Activated T-cell treated with anti-CD3 and anti-CD28 coated beads, Interleukin-2, amount 50 U/mL, for 72 hours (primary cell): Measurements from ENCODE around the gene CDKN2B-AS1. TPM values are rescaled to one million over a fixed set of nuclear protein-coding genes. Genes with fewer than 3 reads are reported as not detected.
A peak's percentile ranks its signal among the peaks of the same experiment; 100 is the strongest.

ENCODE experiments used
- ATAC-seq, 2 donors: fragments of 150-1000 bp; cut with Tn5 transposase; replicated peaks in 1 of 2; 2 replicates each; pipeline ENCODE4 v1.10.0; 2021; ENCODE audit warnings: moderate library complexity in 2 of 2, mild to moderate bottlenecking in 1 of 2
- DNase-seq, 2 donors: peaks; one replicate each; pipeline ENCODE4 v3.0.0; 2021 to 2022; ENCODE audit warnings: mixed read lengths in 1 of 2
- H3K27ac Mint-ChIP-seq: one replicate; pipeline ENCODE4 v1.8.0; 2022; ENCODE audit warnings: mild to moderate bottlenecking, moderate library complexity, mixed read lengths
- H3K27me3 Mint-ChIP-seq: one replicate; pipeline ENCODE4 v1.8.0; 2022; ENCODE audit warnings: low read depth, mixed read lengths
- H3K36me3 Mint-ChIP-seq, 2 donors: one replicate each; pipeline ENCODE4 v1.8.0; 2022; ENCODE audit warnings: mixed read lengths in 2 of 2, mild to moderate bottlenecking in 1 of 2; ENCODE audit not compliant: insufficient read depth in 2 of 2
- H3K4me1 Mint-ChIP-seq: one replicate; pipeline ENCODE4 v1.8.0; 2022; ENCODE audit warnings: low read depth, mixed read lengths
- H3K4me3 Mint-ChIP-seq, 2 donors: one replicate each; pipeline ENCODE4 v1.8.0; 2022; ENCODE audit warnings: mild to moderate bottlenecking in 2 of 2, mixed read lengths in 2 of 2, moderate library complexity in 2 of 2
- H3K9me3 Mint-ChIP-seq, 2 donors: one replicate each; pipeline ENCODE4 v1.8.0; 2022; ENCODE audit warnings: mixed read lengths in 2 of 2
- total RNA-seq, 2 donors: library from RNA; stranded (reverse); gene quantifications; one replicate each; pipeline ENCODE4 v1.2.3, GENCODE V29; 2022

Gene CDKN2B-AS1
- total RNA-seq, 2 donors from 2014 or later, result 0.70 to 1.0 TPM

DNA sequence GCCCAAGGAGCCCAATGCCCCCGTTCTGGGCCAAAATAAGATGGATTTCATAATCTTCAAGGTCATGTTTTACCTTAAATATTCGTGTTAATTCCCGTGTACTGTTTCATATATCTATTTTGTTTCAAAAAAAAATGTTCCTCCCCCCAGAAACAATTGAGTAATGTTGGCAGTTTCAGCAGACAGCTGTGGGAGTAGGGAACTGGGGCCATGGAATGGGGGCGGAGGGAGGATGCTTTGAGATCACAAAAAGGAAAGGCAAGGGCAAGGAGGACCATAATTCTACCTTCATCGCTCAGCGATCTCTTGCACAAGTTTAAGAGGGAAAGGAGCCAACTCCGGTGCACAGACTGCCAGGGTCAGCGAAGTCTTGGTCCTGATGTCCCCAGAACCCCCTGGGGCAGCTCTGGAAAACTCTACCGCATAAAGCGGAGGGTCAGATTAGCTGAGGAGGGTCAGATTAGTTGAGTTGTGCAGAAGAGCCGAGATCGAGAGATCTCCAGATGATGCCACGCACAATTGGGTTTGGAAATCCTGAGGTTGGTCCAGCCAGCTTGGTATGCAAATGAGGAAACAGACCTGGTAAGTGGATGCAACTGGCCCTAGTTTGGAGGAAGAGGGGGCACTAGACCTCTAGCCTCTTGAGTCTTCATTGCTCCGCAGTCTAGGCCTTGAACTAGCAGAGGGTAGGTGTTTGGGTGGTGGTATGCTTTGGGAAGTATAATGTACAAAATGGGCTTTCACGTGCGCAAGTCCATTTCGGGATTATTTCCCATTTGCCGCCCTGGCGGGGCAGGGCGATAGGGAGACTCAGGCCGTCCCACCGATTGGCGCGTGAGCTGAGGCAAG, 24.4 kb upstream of the CDKN2B-AS1 start:
- H3K4me1 Mint-ChIP-seq, result peaks cover 56% of the 10 kb centered on the region
- H3K36me3 Mint-ChIP-seq, result peaks cover 8 to 9% of the 10 kb centered on the region in 2 donors
- DNase-seq (no peak), ATAC-seq (no peak)
- H3K27me3 Mint-ChIP-seq, result peaks cover 100% of the 10 kb centered on the region
- H3K9me3 Mint-ChIP-seq, result peaks cover 0 to 2% of the 10 kb centered on the region in 2 donors
- peak overlapping the region in 1 of 2 donors; percentile 37 for H3K4me3 Mint-ChIP-seq
- H3K27ac Mint-ChIP-seq, result no peak overlapping the region

GRCh38 chr9:21970800-21971640, 23.6 kb upstream of the CDKN2B-AS1 start:
- Mint-ChIP-seq H3K36me3 (peaks cover 8 to 9% of the 10 kb centered on the region in 2 donors), H3K4me3 (no peak overlapping the region), H3K27ac (no peak overlapping the region)

DNA sequence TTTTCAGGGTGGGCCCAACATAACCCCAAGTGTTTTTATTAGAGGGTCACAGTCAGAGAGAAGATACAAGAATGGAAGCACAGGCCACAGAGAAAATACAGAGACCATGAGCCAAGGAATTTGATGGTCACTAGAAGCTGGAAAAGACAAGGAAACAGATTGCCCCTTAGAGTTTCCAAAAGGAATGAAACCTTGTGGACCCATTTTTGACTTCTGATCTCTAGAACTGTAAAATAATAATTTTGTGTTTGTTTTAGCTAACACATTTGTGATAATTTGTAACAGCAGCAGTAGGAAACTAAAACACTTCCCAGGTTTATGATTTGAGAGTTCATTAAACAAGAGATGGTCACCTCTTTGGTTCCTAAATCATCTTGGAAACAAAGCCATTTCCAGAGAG, 22.2 kb upstream of the CDKN2B-AS1 start:
- H3K4me1 Mint-ChIP-seq, result peaks cover 51% of the 10 kb centered on the region

More at GRCh38 chr9:21970800-21971640, 23.6 kb upstream of the CDKN2B-AS1 start:
- ATAC-seq, result no peak
- no peak for DNase-seq
- peaks cover 0 to 2% of the 10 kb centered on the region in 2 donors for H3K9me3 Mint-ChIP-seq
- peaks cover 53% of the 10 kb centered on the region for H3K4me1 Mint-ChIP-seq
- peaks cover 100% of the 10 kb centered on the region for H3K27me3 Mint-ChIP-seq

DNA sequence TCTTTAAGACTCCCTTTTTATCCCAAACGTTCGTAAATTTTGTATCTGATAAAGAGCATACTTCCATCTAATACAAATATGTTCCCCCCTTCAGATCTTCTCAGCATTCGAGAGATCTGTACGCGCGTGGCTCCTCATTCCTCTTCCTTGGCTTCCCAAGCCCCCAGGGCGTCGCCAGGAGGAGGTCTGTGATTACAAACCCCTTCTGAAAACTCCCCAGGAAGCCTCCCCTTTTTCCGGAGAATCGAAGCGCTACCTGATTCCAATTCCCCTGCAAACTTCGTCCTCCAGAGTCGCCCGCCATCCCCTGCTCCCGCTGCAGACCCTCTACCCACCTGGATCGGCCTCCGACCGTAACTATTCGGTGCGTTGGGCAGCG, 20.3 kb upstream of the CDKN2B-AS1 start:
- ATAC-seq, result no peak
- no peak for DNase-seq
- Mint-ChIP-seq H3K36me3 (peaks cover 0 to 2% of the 10 kb centered on the region in 2 donors), H3K4me1 (peaks cover 40% of the 10 kb centered on the region), H3K9me3 (no peaks in the 10 kb centered on the region), H3K4me3 (peak overlapping the region; percentile 90 to 92), H3K27ac (peak overlapping the region; percentile 54), H3K27me3 (peaks cover 96% of the 10 kb centered on the region)

More for the DNA sequence above, 22.2 kb upstream of the CDKN2B-AS1 start:
- no peak overlapping the region for H3K27ac Mint-ChIP-seq
- H3K9me3 Mint-ChIP-seq, result no peaks in the 10 kb centered on the region
- peaks cover 7 to 8% of the 10 kb centered on the region in 2 donors for H3K36me3 Mint-ChIP-seq
- peaks cover 99% of the 10 kb centered on the region for H3K27me3 Mint-ChIP-seq
- no peak for ATAC-seq
- no peak for DNase-seq
- H3K4me3 Mint-ChIP-seq, result no peak overlapping the region

DNA sequence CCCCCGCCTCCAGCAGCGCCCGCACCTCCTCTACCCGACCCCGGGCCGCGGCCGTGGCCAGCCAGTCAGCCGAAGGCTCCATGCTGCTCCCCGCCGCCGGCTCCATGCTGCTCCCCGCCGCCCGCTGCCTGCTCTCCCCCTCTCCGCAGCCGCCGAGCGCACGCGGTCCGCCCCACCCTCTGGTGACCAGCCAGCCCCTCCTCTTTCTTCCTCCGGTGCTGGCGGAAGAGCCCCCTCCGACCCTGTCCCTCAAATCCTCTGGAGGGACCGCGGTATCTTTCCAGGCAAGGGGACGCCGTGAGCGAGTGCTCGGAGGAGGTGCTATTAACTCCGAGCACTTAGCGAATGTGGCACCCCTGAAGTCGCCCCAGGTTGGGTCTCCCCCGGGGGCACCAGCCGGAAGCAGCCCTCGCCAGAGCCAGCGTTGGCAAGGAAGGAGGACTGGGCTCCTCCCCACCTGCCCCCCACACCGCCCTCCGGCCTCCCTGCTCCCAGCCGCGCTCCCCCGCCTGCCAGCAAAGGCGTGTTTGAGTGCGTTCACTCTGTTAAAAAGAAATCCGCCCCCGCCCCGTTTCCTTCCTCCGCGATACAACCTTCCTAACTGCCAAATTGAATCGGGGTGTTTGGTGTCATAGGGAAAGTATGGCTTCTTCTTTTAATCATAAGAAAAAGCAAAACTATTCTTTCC, 19.7 kb upstream of the CDKN2B-AS1 start:
- DNase-seq (peak; percentile 44 to 45), ATAC-seq (peak; percentile 79)
- peaks cover 40% of the 10 kb centered on the region for H3K4me1 Mint-ChIP-seq
- peak overlapping the region; percentile 90 to 92 for H3K4me3 Mint-ChIP-seq
- peaks cover 96% of the 10 kb centered on the region for H3K27me3 Mint-ChIP-seq
- no peaks in the 10 kb centered on the region for H3K9me3 Mint-ChIP-seq
- no peak overlapping the region for H3K27ac Mint-ChIP-seq
- peaks cover 0 to 1% of the 10 kb centered on the region in 2 donors for H3K36me3 Mint-ChIP-seq

DNA sequence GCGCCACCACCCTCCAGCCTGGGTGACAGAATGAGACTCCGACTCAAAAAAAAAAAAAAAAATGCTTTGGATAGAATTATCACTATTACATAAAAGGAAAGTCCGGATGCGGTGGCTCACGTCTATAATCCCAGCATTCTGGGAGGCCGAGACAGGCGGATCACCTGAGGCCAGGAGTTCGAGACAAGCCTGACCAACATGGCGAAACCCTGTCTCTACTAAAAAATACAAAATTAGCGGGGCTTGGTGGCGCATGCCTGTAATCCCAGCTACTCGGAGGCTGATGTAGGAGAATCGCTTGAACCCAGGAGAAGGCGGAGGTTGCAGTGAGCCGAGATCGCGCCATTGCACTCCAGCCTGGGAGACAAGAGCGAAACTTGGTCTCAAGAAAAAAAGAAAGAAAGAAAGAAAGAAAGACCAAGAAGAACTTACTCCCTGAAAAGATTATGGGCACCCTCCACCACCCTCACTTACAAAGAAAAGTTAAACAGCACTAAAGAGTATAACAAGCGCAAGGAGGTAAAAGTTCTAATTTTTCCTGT, 18.2 kb upstream of the CDKN2B-AS1 start:
- no peak for DNase-seq
- Mint-ChIP-seq H3K27ac (no peak overlapping the region), H3K4me1 (peaks cover 31% of the 10 kb centered on the region), H3K4me3 (peak overlapping the region; percentile 9 to 90), H3K36me3 (no peaks in the 10 kb centered on the region), H3K9me3 (no peaks in the 10 kb centered on the region), H3K27me3 (peaks cover 87% of the 10 kb centered on the region)
- no peak for ATAC-seq

DNA sequence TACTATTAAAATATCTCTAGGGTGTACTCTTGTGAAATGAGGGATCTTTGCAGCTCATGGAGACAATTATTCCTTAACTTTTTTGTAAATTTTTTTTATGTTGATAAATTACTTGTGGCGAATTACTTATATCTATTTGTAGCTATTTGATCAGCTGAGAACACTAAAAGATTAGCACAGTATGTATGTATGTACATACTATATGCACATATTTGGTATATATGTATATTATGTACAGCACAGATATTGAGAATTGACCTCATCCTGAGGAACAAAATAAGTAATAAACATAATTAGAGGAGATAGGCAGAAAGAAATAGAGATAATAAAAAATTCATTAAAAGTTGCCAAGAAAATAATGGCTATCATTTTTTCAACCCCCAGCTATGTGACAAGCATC, 12.2 kb upstream of the CDKN2B-AS1 start:
- no peak overlapping the region for H3K4me3 Mint-ChIP-seq
- no peaks in the 10 kb centered on the region for H3K9me3 Mint-ChIP-seq
- ATAC-seq (no peak), DNase-seq (no peak)
- peaks cover 79% of the 10 kb centered on the region for H3K27me3 Mint-ChIP-seq
- H3K27ac Mint-ChIP-seq, result no peak overlapping the region
- H3K4me1 Mint-ChIP-seq, result peaks cover 8% of the 10 kb centered on the region
- no peaks in the 10 kb centered on the region for H3K36me3 Mint-ChIP-seq

DNA sequence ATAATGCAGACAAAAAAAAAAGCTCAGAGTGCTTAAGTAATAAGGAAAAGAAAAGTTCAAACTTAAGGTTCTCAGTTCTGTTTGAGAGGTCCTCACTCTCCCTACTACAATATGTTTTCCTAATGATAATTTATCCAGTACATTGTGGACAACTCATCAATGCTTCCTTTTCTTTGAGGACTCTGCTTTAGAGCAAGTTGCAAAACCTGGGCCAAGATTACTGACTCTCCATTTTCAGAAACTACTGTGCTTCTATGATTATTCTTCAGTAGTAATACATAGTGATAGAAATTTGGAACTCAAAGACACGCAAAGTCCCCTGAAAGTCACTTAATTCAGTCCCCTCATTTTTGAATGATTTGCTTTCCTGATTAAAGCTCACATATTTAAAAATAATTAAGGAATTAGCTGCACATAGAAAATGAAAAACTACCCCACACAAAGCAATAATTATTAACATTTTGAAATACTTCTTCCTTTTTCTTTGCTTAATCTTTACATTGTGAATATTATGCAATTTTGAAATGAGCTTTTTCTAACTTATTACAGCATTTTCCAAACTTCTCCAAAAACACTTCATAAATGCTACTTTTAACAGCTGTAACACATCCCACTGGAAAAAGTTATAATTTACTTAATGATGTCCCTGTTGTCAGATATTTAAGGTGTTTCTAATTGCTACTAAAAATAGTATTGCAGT, 11.6 kb upstream of the CDKN2B-AS1 start:
- H3K4me3 Mint-ChIP-seq, result no peak overlapping the region
- H3K27ac Mint-ChIP-seq, result no peak overlapping the region

DNA sequence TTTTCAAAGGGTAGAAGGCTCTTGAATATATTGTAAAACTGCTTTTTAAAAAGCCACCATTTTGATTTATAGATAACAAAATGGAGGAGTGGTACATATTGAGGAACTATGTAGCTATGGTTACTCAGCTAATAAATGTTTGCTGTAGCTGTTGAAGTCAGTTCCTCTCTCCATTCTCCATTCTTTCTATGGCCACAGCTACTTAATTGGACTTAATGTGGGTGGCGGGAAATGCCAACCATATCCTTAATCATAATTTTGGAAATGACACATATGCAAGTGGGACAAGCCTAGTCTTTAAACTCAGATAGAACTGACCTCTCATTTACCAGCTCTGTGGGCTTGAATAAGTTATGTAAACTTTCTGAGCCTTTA, 11.0 kb upstream of the CDKN2B-AS1 start:
- Mint-ChIP-seq H3K4me1 (peaks cover 10% of the 10 kb centered on the region), H3K27ac (no peak overlapping the region), H3K9me3 (no peaks in the 10 kb centered on the region), H3K36me3 (no peaks in the 10 kb centered on the region), H3K27me3 (peaks cover 81% of the 10 kb centered on the region), H3K4me3 (no peak overlapping the region)
- no peak for DNase-seq
- no peak for ATAC-seq

More for the DNA sequence above, 11.6 kb upstream of the CDKN2B-AS1 start:
- DNase-seq (no peak), ATAC-seq (no peak)
- Mint-ChIP-seq H3K4me1 (peaks cover 8% of the 10 kb centered on the region), H3K36me3 (no peaks in the 10 kb centered on the region), H3K9me3 (no peaks in the 10 kb centered on the region), H3K27me3 (peaks cover 80% of the 10 kb centered on the region)

- H3K9me3 Mint-ChIP-seq, result no peaks in the 10 kb centered on the region
- H3K27me3 Mint-ChIP-seq, result peaks cover 81% of the 10 kb centered on the region
- H3K36me3 Mint-ChIP-seq, result no peaks in the 10 kb centered on the region
- no peak overlapping the region for H3K27ac Mint-ChIP-seq
- DNase-seq (no peak), ATAC-seq (no peak)
- no peak overlapping the region for H3K4me3 Mint-ChIP-seq
- peaks cover 10% of the 10 kb centered on the region for H3K4me1 Mint-ChIP-seq
These were observed 10.5 kb upstream of the CDKN2B-AS1 start for GRCh38 chr9:21984101-21984500.

- ATAC-seq (no peak), DNase-seq (no peak)
- peaks cover 90% of the 10 kb centered on the region for H3K27me3 Mint-ChIP-seq
- no peak overlapping the region for H3K27ac Mint-ChIP-seq
- H3K36me3 Mint-ChIP-seq, result no peaks in the 10 kb centered on the region
- no peak overlapping the region for H3K4me3 Mint-ChIP-seq
- H3K4me1 Mint-ChIP-seq, result peaks cover 12% of the 10 kb centered on the region
- no peaks in the 10 kb centered on the region for H3K9me3 Mint-ChIP-seq
These were observed 8.5 kb upstream of the CDKN2B-AS1 start for GRCh38 chr9:21985964-21986667.
